Subcutaneous adipose tissue (tissue), 4 donors: ENCODE data around the gene RXRA. TPM values are rescaled to one million over a fixed set of nuclear protein-coding genes. Genes with fewer than 3 reads are reported as not detected.

Source experiments
- CTCF ChIP-seq: fragments of 450-650 bp; IDR thresholded peaks from one replicate; pipeline ENCODE4 v1.5.1; 2016; ENCODE audit warnings: low read depth, mild to moderate bottlenecking, control low read depth, antibody characterized with exemption, moderate library complexity
- total RNA-seq, 4 donors: library from RNA; depleted of rRNA; stranded (reverse); fragments of >200 nt; gene quantifications; one replicate each; pipeline ENCODE4 v1.1.0, GENCODE V29; 2016

RXRA gene
- total RNA-seq, 4 donors from 2014 or later, result 39.1 to 141 (median 53.6) TPM

- TF ChIP-seq CTCF, result no peak
Observed at GRCh38 chr9:134455537-134455933, 129.3 kb downstream of the RXRA start.

- TF ChIP-seq CTCF, result no peak
Observed at GRCh38 chr9:134455934-134456755, 129.9 kb downstream of the RXRA start.

GRCh38 chr9:134456756-134457305, 130.6 kb downstream of the RXRA start:
- no peak for TF ChIP-seq CTCF

GRCh38 chr9:134457321-134458206, 131.3 kb downstream of the RXRA start:
- TF ChIP-seq CTCF, result no peak

GRCh38 chr9:134458207-134459108, 132.2 kb downstream of the RXRA start:
- TF ChIP-seq CTCF, result no peak

- no peak for TF ChIP-seq CTCF
Observed at GRCh38 chr9:134459164-134459563, 132.9 kb downstream of the RXRA start.
